ENCODE data around the gene STUM. TPM values are rescaled to one million over a fixed set of nuclear protein-coding genes. Genes with fewer than 3 reads are reported as not detected.

The STUM gene
- total RNA-seq, 1 donor from 2014 or later: 6.4 TPM

DNA sequence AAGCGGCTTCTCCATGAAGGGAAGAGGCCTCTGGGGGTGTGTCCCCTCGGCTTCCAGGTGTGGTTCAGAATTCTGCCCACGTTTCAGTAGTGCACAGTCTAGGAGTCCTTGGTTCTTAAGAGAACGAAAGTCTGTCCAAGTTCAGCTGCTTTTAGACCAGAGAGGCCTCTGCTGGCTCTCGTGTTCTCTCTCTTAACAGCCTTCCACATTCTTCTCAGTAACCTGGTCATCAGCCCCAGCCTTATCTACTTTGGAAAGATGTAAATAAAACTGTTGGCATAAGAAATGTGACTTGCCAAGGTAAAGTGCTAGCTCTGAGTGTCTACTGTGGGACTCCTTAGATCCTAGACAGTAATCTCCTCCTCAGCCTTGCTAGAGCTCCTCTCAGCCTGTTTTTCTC is 15.3 kb upstream of the STUM start:
- Histone ChIP-seq H3K4me1 (no peaks in the 10 kb centered on the region), H3K27ac (no peak overlapping the region), H3K9me3 (no peaks in the 10 kb centered on the region), H3K36me3 (no peaks in the 10 kb centered on the region), H3K4me3 (no peak overlapping the region), H3K27me3 (no peaks in the 10 kb centered on the region)
- intact Hi-C loops (cut with DNase I): no loop called here
- no peak for DNase-seq (ENCODE audit: extremely low spot score in 2 of 2)
- TF ChIP-seq, protein P1, sequence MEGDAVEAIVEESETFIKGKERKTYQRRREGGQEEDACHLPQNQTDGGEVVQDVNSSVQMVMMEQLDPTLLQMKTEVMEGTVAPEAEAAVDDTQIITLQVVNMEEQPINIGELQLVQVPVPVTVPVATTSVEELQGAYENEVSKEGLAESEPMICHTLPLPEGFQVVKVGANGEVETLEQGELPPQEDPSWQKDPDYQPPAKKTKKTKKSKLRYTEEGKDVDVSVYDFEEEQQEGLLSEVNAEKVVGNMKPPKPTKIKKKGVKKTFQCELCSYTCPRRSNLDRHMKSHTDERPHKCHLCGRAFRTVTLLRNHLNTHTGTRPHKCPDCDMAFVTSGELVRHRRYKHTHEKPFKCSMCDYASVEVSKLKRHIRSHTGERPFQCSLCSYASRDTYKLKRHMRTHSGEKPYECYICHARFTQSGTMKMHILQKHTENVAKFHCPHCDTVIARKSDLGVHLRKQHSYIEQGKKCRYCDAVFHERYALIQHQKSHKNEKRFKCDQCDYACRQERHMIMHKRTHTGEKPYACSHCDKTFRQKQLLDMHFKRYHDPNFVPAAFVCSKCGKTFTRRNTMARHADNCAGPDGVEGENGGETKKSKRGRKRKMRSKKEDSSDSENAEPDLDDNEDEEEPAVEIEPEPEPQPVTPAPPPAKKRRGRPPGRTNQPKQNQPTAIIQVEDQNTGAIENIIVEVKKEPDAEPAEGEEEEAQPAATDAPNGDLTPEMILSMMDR (IDR thresholded peaks at IDR 0.05): no peak
- TF ChIP-seq POLR2AphosphoS5 (IDR thresholded peaks at IDR 0.05; ENCODE audit: insufficient read depth in 1 of 2, low read depth in 1 of 2): no peak
- TF ChIP-seq POLR2A (IDR thresholded peaks at IDR 0.05): no peak

DNA sequence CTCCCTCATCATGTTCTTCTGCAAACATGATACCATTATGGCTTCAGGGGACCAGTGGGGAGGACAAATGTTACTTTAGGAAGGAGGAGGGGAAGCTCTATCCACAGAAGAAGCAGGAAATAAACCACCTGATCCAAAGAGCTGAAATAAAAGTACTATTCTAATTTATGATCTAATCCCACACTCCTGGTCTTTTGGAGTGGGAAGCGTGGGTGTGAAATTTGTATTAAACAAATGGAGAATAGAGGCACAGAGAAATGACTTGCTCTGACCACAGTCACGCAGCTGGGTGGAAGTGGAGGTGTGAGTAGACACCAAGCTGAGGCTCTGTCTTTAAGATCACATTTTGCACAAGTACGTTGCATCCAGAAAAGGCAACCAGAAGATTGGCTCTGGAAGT is 14.5 kb upstream of the STUM start:
- Histone ChIP-seq H3K27me3 (no peaks in the 10 kb centered on the region), H3K4me1 (no peaks in the 10 kb centered on the region), H3K27ac (no peak overlapping the region), H3K9me3 (no peaks in the 10 kb centered on the region), H3K4me3 (no peak overlapping the region), H3K36me3 (no peaks in the 10 kb centered on the region)
- no peak for TF ChIP-seq POLR2AphosphoS5 (IDR thresholded peaks at IDR 0.05; ENCODE audit: insufficient read depth in 1 of 2, low read depth in 1 of 2)
- no peak for TF ChIP-seq POLR2A (IDR thresholded peaks at IDR 0.05)
- TF ChIP-seq, protein P1 (IDR thresholded peaks at IDR 0.05): no peak
- DNase-seq (ENCODE audit: extremely low spot score in 2 of 2): no peak
- intact Hi-C loops (cut with DNase I): no loop called here

DNA sequence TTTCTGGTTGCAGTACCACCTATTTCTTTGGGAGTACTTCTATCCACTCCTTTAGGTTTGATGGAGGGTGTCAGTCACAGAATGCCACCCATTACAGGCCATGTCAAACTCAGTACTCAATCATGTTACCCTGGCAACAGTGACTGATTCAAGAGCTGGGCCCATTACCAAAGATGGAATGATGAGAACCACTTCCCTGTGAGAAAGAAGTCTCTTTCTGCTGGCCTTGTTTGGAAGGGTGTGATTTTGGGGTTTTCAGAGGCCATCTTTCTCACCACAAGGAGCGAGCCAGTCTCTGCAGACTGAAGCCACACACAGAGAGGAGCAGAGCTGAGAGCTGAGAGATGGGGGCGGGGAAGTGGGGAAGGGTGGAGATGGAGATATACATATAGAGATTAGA is 13.9 kb upstream of the STUM start:
- H3K27ac ChIP-seq: no peak overlapping the region
- TF ChIP-seq POLR2A (IDR thresholded peaks at IDR 0.05) (no peak), POLR2AphosphoS5 (IDR thresholded peaks at IDR 0.05; ENCODE audit: insufficient read depth in 1 of 2, low read depth in 1 of 2) (no peak)
- TF ChIP-seq, protein P1 (IDR thresholded peaks at IDR 0.05): no peak
- H3K4me1 ChIP-seq: no peaks in the 10 kb centered on the region
- H3K36me3 ChIP-seq: no peaks in the 10 kb centered on the region
- intact Hi-C loops (cut with DNase I): no loop called here
- DNase-seq (ENCODE audit: extremely low spot score in 2 of 2): no peak
- H3K9me3 ChIP-seq: no peaks in the 10 kb centered on the region
- no peaks in the 10 kb centered on the region for H3K27me3 ChIP-seq
- H3K4me3 ChIP-seq: no peak overlapping the region

DNA sequence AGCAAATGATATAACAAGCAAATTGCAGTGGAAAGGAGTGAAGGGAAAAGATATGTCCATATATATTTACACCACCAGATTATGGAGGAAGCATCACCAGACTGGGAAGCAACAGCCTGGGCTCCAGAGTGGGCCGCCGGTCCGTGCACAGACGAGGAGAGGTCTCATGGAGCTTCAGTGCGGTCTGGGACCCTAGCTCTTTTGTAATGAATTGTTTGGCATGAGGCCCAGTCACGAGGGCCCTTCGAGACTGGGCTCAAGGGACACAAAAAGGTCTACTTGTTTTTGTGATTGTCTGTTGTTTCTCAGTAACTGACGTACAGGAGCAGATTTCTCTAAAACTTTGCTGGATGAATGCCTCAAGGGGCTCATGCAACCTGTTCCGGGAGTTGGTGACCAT is 12.9 kb upstream of the STUM start:
- H3K4me1 ChIP-seq: no peaks in the 10 kb centered on the region
- TF ChIP-seq, protein P1 (IDR thresholded peaks at IDR 0.05): no peak
- no peak for TF ChIP-seq POLR2AphosphoS5 (IDR thresholded peaks at IDR 0.05; ENCODE audit: insufficient read depth in 1 of 2, low read depth in 1 of 2)
- no peak for TF ChIP-seq POLR2A (IDR thresholded peaks at IDR 0.05)
- DNase-seq (ENCODE audit: extremely low spot score in 2 of 2): no peak
- no peaks in the 10 kb centered on the region for H3K36me3 ChIP-seq
- no peaks in the 10 kb centered on the region for H3K27me3 ChIP-seq
- intact Hi-C loops (cut with DNase I): no loop called here
- H3K27ac ChIP-seq: no peak overlapping the region
- H3K9me3 ChIP-seq: no peaks in the 10 kb centered on the region
- H3K4me3 ChIP-seq: no peak overlapping the region

DNA sequence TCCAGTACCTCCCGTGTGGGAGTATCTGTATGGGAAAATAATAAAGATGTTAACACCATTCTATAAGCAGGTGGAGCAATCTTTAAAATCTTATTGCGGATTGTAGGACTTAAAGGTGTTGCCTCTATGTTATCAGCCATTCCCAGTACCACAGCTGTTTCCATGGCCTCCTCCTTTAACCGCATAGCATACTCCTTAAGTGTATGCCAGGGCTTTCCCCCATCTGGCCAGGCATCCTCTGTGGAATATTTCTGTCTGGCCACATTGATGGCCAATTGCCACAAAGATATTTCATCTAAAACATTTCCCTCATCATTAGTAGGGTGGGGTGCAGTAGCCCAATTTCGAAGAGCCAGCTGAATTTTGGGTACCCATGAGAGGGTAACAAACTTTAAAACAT is 7.3 kb upstream of the STUM start:
- no peaks in the 10 kb centered on the region for H3K27me3 ChIP-seq
- intact Hi-C loops (cut with DNase I): no loop called here
- TF ChIP-seq POLR2A (IDR thresholded peaks at IDR 0.05): no peak
- TF ChIP-seq, protein P1 (IDR thresholded peaks at IDR 0.05): no peak
- no peak for TF ChIP-seq POLR2AphosphoS5 (IDR thresholded peaks at IDR 0.05; ENCODE audit: insufficient read depth in 1 of 2, low read depth in 1 of 2)
- H3K27ac ChIP-seq: no peak overlapping the region
- no peaks in the 10 kb centered on the region for H3K9me3 ChIP-seq
- H3K4me1 ChIP-seq: peaks cover 8% of the 10 kb centered on the region
- no peak for DNase-seq (ENCODE audit: extremely low spot score in 2 of 2)
- no peaks in the 10 kb centered on the region for H3K36me3 ChIP-seq
- H3K4me3 ChIP-seq: no peak overlapping the region
